DMS 273 treated with DMSO at 0.1 percent for 48 hours (cell line): ENCODE measurements around the gene NUTM2G.
"Not testable (repeated sequence)": the region's sequence is repeated elsewhere in the genome, so short reads cannot be mapped to it uniquely, and the experiment has no call there.

Source experiments
- DNase-seq: peaks from one replicate; lab custom pipeline; 2025; lab: John Stamatoyannopoulos, UW

The NUTM2G gene

GRCh38 chr9:96928543-96928942 lies at the start of gene NUTM2G:
NUTM2G (plus strand) TSS chr9:96928843; CDS start chr9:96929025, 182 bp downstream.
- DNase-seq: not testable (repeated sequence)

- no peak for DNase-seq
Observed at GRCh38 chr9:96883922-96884321, 44.7 kb upstream of the NUTM2G start.

GRCh38 chr9:96884443-96884842 lies 44.2 kb upstream of the NUTM2G start:
- no peak for DNase-seq

- DNase-seq: no peak
Observed at GRCh38 chr9:96885424-96885823, 43.2 kb upstream of the NUTM2G start.

- no peak for DNase-seq
Observed at GRCh38 chr9:96888591-96888990, 40.1 kb upstream of the NUTM2G start.

GRCh38 chr9:96892131-96892530 lies 36.5 kb upstream of the NUTM2G start:
- no peak for DNase-seq

GRCh38 chr9:96900010-96900409 lies 28.6 kb upstream of the NUTM2G start:
- DNase-seq: not testable (repeated sequence)

GRCh38 chr9:96904947-96905722 lies 23.5 kb upstream of the NUTM2G start:
- not testable (repeated sequence) for DNase-seq

GRCh38 chr9:96908479-96908878 lies 20.2 kb upstream of the NUTM2G start:
- DNase-seq: not testable (repeated sequence)

GRCh38 chr9:96915539-96915938 lies 13.1 kb upstream of the NUTM2G start:
- not testable (repeated sequence) for DNase-seq

- DNase-seq: not testable (repeated sequence)
Observed at GRCh38 chr9:96916531-96916930, 12.1 kb upstream of the NUTM2G start.

GRCh38 chr9:96918550-96918949 lies 10.1 kb upstream of the NUTM2G start:
- not testable (repeated sequence) for DNase-seq

- not testable (repeated sequence) for DNase-seq
Observed at GRCh38 chr9:96920803-96921202, 7.8 kb upstream of the NUTM2G start.

GRCh38 chr9:96925587-96925986 lies 3.1 kb upstream of the NUTM2G start:
- DNase-seq: not testable (repeated sequence)

GRCh38 chr9:96931665-96932064 lies 3.0 kb downstream of the NUTM2G start:
- DNase-seq: not testable (repeated sequence)

GRCh38 chr9:96934097-96934496 lies 5.5 kb downstream of the NUTM2G start:
- DNase-seq: not testable (repeated sequence)

GRCh38 chr9:96934706-96935105 lies 6.1 kb downstream of the NUTM2G start:
- DNase-seq: not testable (repeated sequence)

GRCh38 chr9:96935401-96935800 lies 6.8 kb downstream of the NUTM2G start:
- DNase-seq: not testable (repeated sequence)

GRCh38 chr9:96937442-96937841 lies 8.8 kb downstream of the NUTM2G start:
- not testable (repeated sequence) for DNase-seq

GRCh38 chr9:96938957-96939665 lies 10.5 kb downstream of the NUTM2G start:
- DNase-seq: not testable (repeated sequence)

GRCh38 chr9:96940982-96941381 lies 12.3 kb downstream of the NUTM2G start:
- DNase-seq: not testable (repeated sequence)

- DNase-seq: not testable (repeated sequence)
Observed at GRCh38 chr9:96941628-96942027, 13.0 kb downstream of the NUTM2G start.

GRCh38 chr9:96942181-96942580 lies 13.5 kb downstream of the NUTM2G start:
- DNase-seq: not testable (repeated sequence)
